PC-9 (cell line): ENCODE results near the gene CARHSP1.

ENCODE experiments used
- EZH2 ChIP-seq: fragments of 200-600 bp; sonication (generic); IDR thresholded peaks from 2 replicates; pipeline ENCODE4 v1.8.0; 2017; ENCODE audit warnings: antibody characterized with exemption, low read depth
- TF ChIP-seq, protein P1 (sequence below): fragments of 200-600 bp; sonication (generic); conservative IDR thresholded peaks from 2 replicates; pipeline ENCODE4 v1.6.1; 2017; ENCODE audit warnings: mixed run types, antibody characterized with exemption, mild to moderate bottlenecking, moderate library complexity

DNA sequence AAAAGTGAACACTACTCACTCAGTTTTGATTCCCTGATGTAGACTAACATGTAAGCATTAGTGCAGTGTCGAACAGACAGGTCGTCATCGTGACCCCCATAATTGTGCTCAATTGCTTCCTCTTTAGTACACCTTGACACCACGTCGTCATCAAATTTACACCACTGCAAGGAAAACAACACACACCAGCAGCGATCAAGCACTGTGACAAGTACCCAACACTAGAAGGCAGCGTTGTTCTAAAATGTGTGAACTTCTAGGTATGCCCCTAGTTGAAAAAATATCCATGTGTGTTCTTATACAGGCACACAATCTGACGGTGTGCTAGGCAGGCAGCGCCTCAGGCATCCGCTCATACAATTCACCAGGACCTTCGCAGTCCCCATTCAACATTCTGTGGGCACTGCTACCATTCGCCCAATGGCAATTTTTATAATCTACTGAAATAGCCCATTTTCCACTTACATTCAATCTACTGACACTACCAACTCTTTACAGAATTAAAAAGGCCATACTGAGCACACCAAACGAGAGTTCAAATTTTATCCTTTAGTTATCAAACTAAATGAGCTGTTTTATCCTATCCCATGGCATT is 36.5 kb upstream of the CARHSP1 start:
- TF ChIP-seq, protein P1, sequence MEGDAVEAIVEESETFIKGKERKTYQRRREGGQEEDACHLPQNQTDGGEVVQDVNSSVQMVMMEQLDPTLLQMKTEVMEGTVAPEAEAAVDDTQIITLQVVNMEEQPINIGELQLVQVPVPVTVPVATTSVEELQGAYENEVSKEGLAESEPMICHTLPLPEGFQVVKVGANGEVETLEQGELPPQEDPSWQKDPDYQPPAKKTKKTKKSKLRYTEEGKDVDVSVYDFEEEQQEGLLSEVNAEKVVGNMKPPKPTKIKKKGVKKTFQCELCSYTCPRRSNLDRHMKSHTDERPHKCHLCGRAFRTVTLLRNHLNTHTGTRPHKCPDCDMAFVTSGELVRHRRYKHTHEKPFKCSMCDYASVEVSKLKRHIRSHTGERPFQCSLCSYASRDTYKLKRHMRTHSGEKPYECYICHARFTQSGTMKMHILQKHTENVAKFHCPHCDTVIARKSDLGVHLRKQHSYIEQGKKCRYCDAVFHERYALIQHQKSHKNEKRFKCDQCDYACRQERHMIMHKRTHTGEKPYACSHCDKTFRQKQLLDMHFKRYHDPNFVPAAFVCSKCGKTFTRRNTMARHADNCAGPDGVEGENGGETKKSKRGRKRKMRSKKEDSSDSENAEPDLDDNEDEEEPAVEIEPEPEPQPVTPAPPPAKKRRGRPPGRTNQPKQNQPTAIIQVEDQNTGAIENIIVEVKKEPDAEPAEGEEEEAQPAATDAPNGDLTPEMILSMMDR, result peak; percentile 59
- no peak for TF ChIP-seq EZH2
